ENCODE measurements around the gene RAP1GDS1.
A peak's percentile ranks its signal among the peaks of the same experiment; 100 is the strongest.

Gene RAP1GDS1, protein sequence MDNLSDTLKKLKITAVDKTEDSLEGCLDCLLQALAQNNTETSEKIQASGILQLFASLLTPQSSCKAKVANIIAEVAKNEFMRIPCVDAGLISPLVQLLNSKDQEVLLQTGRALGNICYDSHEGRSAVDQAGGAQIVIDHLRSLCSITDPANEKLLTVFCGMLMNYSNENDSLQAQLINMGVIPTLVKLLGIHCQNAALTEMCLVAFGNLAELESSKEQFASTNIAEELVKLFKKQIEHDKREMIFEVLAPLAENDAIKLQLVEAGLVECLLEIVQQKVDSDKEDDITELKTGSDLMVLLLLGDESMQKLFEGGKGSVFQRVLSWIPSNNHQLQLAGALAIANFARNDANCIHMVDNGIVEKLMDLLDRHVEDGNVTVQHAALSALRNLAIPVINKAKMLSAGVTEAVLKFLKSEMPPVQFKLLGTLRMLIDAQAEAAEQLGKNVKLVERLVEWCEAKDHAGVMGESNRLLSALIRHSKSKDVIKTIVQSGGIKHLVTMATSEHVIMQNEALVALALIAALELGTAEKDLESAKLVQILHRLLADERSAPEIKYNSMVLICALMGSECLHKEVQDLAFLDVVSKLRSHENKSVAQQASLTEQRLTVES

GRCh38 chr4:98260579-98261404, at the start of gene RAP1GDS1:
Gene RAP1GDS1 (plus strand): TSS chr4:98261384. CDS start chr4:98261566, 182 bp downstream.
- DNase-seq (ENCODE audit: low spot score): peak; percentile 83

DNA sequence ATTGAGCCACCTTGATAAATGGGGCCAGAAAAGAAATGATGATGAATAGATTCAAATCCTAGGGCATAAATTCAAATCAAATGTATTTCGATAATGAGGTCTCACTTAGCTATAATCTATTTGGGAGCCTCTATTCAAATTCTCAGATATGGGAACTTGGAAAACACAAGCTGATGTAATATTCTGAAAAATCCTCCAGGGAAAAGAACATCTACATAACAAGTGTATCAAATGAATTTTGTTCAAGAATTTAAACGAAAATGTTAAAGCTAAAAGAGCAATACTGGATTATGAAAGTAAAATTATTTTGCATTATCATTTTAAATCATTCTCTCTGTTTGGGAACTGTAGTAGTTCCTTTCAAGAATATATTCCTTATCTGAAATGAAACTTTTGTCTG, 38.9 kb upstream of the RAP1GDS1 start:
- DNase-seq (ENCODE audit: low spot score): no peak

DNA sequence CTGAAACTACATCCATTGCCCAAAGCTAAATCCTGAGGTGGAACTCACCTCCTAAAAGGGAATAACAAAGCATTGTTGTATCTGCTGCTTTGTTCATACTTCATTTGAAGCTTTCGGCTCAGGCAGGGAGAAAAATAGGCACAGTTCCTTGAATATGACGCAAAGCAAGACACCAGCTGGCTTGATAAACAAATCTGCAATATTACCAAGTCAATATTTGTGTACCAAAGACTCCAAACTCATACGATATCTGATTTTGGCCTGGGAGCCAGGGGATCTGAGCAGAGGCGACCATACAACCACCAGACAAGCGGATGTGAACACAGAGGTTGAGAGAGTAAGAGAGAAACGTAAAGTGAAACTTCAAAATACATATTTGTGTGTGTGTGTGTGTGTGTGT, 34.8 kb upstream of the RAP1GDS1 start:
- no peak for DNase-seq (ENCODE audit: low spot score)

DNA sequence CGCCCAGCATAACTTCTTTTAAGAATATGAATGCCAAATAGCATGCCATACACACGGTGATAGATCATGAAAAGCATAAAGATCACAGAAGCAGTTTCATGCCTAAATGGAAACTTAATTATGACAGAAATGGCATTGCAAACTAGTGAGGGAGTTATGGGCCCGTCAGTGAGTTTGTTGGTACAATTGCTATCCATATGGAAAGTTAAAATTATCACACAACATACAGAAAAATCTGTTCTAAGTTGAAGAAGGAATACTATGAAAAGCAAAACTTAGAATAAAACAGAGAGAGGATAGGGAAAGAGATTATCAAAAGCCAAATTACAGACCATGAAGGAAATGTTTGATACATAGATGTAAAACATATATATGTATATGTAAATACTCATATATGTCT, 30.2 kb upstream of the RAP1GDS1 start:
- DNase-seq (ENCODE audit: low spot score): no peak

GRCh38 chr4:98232202-98232601, 29.0 kb upstream of the RAP1GDS1 start:
- DNase-seq (ENCODE audit: low spot score): peak; percentile 4

DNA sequence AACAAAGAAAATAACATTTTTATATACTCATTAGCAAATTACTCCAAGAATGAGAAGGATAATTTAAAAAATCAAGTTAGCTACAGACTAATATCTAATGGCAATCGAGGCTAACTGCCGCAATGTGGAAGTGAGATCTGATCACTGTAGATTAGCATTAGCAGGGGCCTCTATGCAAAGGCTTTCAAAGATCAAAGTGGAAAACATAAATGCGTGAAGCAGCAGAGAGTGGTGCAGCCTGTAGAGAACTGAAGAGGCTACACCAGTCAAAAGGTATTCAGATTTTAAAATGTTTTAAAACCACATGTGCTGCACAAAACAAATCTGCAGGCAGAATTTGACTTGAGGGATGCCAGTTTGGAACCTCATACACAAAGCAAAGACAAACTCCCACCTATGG, 24.0 kb upstream of the RAP1GDS1 start:
- no peak for DNase-seq (ENCODE audit: low spot score)

- DNase-seq (ENCODE audit: low spot score): no peak
Measured at GRCh38 chr4:98242063-98242462, 19.1 kb upstream of the RAP1GDS1 start.

DNA sequence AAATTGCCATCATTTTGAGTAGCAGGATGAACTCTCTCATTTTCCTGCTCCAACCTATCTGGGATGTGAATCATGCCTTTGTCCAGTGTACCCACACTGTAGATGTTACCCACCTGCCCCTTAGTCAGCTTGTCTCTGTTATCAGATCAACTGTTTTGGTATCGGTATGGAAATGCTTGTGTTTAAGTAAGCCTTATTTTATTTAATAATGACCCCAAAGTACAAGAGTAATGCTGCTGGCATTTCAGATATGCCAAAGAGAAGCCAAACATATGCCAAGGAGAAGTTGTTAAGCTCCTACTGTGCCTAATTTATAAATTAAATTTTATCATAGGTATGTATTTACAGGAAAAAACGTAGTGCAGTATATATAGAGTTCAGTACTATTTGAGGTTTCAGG, 18.6 kb upstream of the RAP1GDS1 start:
- DNase-seq (ENCODE audit: low spot score): no peak

DNA sequence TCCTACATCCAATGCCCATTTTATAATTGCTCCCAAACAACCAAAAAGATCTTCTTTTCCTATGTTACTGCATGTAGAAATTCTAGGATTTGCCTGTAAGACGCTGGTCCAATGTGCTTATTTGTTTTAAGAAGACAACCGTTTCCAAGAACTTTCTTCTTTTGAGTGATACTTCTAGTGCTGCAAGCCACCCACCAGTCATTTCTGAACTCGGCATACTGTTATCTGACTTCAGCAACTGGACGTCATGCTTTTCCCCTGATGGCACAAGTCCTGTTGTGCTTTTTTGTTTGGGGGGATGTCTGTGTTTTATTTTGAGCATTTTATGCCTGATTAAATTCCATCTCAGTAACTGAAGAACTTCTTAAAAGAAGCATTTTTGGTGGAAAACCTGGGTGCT, 16.0 kb upstream of the RAP1GDS1 start:
- no peak for DNase-seq (ENCODE audit: low spot score)

DNA sequence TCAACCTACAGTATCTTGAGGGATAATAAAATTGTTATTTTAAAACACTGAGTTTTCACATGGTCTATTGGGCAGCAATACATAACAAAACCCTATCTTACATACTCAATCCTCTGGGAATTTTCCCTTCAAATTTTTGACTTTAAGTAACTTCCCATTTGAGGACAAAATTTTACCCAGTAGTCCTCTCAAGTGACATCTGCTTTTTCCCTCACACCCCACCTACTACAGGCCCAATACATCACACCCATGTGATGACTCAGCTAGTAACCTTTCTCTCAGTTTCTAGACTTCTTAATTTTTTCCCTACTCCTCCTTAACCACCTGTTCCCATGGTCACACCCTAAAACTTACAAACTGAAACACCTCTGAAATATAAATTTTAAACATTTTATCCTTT, 12.2 kb upstream of the RAP1GDS1 start:
- no peak for DNase-seq (ENCODE audit: low spot score)

DNA sequence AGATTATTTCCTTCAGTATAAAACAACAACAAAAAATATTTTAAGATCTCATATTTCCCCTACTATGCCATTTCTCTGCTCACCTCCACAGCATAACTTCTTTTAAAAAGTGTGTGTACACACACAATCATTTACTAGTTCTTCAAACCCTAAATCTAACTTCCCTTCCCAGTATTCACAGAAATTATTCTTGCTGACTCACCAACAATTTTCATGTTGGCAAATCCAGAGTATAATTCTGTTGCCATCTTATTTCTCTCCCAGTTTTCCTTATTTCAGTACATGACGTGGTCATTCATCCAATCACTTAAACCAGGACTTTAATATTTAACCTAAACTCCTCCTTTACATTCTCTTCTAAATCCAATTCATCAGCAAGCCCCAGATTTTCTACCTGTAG, 11.4 kb upstream of the RAP1GDS1 start:
- DNase-seq (ENCODE audit: low spot score): no peak

DNA sequence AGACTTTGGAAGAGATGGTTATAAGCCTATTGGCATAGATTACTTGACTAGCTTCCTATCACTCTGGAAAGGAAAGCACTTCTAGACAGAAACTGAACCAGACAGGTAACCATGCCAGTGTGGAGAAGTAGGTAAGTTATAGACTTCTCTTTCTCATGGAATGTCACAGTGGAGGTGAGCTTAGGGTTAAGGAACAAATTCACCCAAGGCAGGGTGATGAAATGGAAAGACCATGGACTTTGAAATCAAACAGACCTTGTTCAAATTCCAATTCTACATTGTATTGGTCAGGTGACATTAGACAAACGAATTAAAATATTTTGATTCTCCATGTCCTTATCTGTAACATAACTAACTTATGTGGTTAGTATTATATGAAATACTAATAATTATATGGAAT, 7.7 kb upstream of the RAP1GDS1 start:
- DNase-seq (ENCODE audit: low spot score): no peak

- DNase-seq (ENCODE audit: low spot score): peak; percentile 30
Measured at GRCh38 chr4:98260047-98260578, 1.1 kb upstream of the RAP1GDS1 start.

DNA sequence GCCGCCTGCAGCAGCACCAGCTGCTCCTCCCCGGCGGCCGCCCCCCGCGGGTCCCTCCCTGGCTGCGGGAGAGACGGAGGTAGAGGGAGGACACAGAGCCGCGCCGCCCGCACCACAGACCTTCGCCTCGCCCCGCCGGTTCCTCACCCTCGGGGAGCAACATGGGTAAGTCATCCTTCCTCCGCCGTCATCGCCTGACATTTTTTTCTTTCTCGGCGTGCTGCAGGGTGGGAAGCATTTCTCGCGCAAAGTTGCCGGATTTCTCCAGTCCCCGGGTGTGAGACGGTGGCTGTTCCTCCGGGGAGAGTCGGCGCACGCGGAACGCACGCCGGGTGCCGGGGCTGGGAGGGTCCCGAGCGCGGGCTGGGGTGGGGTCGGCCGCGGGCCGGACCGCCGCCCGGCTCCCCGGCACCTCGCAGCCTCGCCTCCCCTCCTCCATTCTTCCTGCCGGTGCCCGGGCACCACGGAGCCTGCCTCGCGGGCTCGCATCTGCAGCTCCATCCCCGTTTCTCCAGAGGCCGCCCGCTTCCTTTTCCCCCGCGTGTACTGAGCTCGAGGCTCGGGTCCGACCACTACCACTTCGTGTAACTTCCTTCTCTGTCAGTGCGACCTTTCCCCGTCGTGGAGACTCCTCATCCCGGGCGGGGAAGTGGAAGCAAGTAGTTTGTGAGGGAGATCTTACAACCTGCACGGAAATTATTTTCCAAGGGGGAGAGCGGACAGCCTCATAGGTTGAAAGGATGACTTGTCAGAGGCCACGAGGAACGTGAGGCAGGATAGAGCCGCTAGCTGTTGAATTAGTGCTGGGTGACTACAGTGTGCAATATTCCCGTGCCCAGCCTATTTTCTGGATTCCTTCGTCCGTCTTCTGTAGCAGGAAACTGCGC, 464 bp downstream of the RAP1GDS1 start:
- DNase-seq (ENCODE audit: low spot score): peak; percentile 60

DNA sequence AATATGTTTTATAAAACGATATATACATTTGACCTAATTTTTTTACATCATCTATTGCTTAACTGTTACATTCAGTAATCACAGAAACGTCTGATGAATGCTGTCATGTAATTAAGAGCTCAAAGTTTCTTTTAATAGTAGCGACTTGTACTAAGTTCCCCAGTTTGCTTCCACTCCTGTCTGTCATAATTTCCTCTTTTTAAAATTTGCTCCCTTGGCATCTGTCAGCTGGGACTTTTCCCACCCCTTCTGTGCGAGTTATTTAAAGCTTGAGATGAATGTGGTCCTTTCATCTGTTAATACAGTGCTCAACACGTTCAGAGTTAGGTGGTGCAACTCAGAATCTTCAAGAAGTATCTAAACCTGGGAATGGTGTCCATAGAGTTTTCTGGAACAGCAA, 1.2 kb downstream of the RAP1GDS1 start:
- no peak for DNase-seq (ENCODE audit: low spot score)

DNA sequence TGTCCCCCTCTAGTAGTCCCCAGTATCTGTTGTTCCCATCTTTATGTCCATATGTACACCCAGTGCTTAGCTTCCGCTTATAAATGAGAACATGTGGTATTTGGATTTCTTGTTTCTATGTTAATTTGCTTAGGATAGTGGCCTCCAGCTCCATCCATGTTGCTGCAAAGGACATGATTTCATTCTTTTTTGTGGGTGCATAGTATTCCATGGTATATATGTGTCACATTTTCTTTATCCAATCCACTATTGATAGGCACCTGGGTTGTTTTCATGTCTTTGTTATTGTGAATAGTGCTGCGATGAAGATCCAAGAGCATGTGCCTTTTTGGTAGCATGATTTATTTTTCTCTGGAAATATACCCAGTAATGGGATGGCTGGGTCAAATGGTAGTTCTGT, 6.3 kb downstream of the RAP1GDS1 start:
- DNase-seq (ENCODE audit: low spot score): no peak

GRCh38 chr4:98275145-98275544, 14.0 kb downstream of the RAP1GDS1 start:
- DNase-seq (ENCODE audit: low spot score): no peak

DNA sequence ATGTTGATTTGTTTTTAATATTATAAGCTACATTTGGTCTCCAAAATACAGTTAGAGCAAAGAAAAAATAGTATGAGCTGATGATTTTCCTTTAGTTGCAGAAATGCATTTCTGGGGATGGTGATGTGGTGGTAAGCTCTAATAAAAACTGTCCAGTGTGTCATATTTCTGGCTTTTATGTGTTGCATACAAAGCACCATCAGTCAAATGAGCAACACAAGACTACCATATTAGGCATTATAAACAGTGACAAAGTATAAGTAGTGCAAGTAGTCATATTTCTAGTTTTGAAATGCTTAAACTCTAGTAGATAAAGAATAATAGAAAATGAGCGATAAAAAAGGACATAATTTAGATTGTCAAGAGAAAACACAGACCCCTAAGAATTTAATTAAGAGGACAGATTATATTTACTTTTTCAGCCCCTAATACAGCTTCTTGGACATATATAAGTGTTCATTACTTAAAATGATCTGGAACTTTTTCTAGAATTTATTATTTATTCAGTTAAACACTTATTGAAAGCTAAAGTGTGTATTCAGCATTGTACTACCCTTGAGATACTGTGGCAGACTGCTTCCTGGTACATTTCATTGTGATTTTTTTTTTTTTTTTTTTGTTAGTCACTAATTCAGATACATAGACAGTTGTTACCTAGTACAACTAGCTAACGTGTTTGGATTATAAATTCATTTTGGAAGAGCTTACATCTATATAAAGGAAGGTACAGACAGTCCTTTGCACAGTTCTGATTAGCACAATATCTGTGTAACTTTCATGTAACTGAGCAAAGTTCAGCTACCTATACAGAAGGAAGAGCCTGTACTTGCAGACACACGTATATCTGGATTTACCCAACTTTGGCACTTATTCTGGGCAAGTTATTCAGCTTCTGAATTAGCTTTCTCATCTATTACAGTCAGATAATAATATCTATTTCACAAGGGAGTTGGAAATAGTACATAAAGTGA, 22.3 kb downstream of the RAP1GDS1 start:
- no peak for DNase-seq (ENCODE audit: low spot score)

DNA sequence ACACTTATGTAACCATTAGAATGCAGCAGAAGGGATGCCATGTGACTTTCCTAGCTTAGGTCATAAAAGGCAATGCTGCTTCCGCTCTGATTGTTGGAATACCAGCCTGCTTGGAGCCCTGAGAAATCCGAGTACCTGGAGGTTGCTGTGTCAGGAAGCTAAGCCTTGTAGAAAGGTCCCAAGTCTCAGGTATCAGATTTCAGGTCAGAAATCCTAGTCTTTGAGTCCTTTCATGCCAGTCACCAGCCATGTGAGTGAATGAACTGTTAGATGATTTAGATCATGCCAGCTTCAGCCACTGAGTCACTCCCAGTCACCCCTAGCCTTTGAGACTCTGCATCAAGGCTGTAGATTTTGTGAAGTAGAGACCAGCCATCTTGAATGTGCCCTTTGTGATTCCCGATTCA, 23.5 kb downstream of the RAP1GDS1 start:
- no peak for DNase-seq (ENCODE audit: low spot score)

GRCh38 chr4:98285676-98286075, 24.5 kb downstream of the RAP1GDS1 start:
- DNase-seq (ENCODE audit: low spot score): no peak
